Left renal cortex interstitium (tissue), 4 donors: ENCODE data around the gene RGS7. TPM values are rescaled to one million over a fixed set of nuclear protein-coding genes. Genes with fewer than 3 reads are reported as not detected.
"Not testable (repeated sequence)": the region's sequence is repeated elsewhere in the genome, so short reads cannot be mapped to it uniquely, and the experiment has no call there.

ENCODE experiments used
- DNase-seq, 4 donors: peaks; one replicate each; pipeline ENCODE4 v3.0.0-alpha.2; 2013; ENCODE audit warnings: low read depth in 4 of 4, low spot score in 2 of 4, missing footprints in 1 of 4
- polyA plus RNA-seq, 4 donors: library from polyadenylated mRNA; unstranded; fragments of 120-200 nt; gene quantifications; one replicate each; pipeline ENCODE4 v1.2.1, GENCODE V29; 2013; ENCODE audit not compliant: insufficient read length in 4 of 4

Gene RGS7
- polyA plus RNA-seq, 4 donors: 4.9 to 6.4 (median 6.0) TPM

GRCh38 chr1:241217516-241217915 lies 139.5 kb downstream of the RGS7 start:
- DNase-seq: no peak

- DNase-seq: no peak
Measured at GRCh38 chr1:241215683-241216082, 141.3 kb downstream of the RGS7 start.

- no peak for DNase-seq
Measured at GRCh38 chr1:241215203-241215602, 141.8 kb downstream of the RGS7 start.

- no peak for DNase-seq
Measured at GRCh38 chr1:241213139-241213538, 143.9 kb downstream of the RGS7 start.

- no peak for DNase-seq
Measured at GRCh38 chr1:241212628-241213027, 144.4 kb downstream of the RGS7 start.

GRCh38 chr1:241208910-241209379 lies 148.1 kb downstream of the RGS7 start:
- DNase-seq: no peak

- no peak for DNase-seq
Measured at GRCh38 chr1:241203817-241204216, 153.2 kb downstream of the RGS7 start.

- DNase-seq: peak in 2 of 4 donors; percentile 6 to 23
Measured at GRCh38 chr1:241202401-241202800, 154.6 kb downstream of the RGS7 start.

GRCh38 chr1:241186716-241187115 lies 170.3 kb downstream of the RGS7 start:
- DNase-seq: no peak

- DNase-seq: no peak
Measured at GRCh38 chr1:241181971-241182370, 175.0 kb downstream of the RGS7 start.

- DNase-seq: no peak
Measured at GRCh38 chr1:241181471-241181870, 175.5 kb downstream of the RGS7 start.

GRCh38 chr1:241180569-241180968 lies 176.4 kb downstream of the RGS7 start:
- no peak for DNase-seq

- no peak for DNase-seq
Measured at GRCh38 chr1:241177660-241178059, 179.3 kb downstream of the RGS7 start.

GRCh38 chr1:241172486-241172885 lies 184.5 kb downstream of the RGS7 start:
- no peak for DNase-seq

GRCh38 chr1:241171991-241172390 lies 185.0 kb downstream of the RGS7 start:
- DNase-seq: no peak

- no peak for DNase-seq
Measured at GRCh38 chr1:241167121-241167630, 189.8 kb downstream of the RGS7 start.

GRCh38 chr1:241166625-241167024 lies 190.4 kb downstream of the RGS7 start:
- no peak for DNase-seq

- DNase-seq: not testable (repeated sequence)
Measured at GRCh38 chr1:241165256-241165655, 191.7 kb downstream of the RGS7 start.

GRCh38 chr1:241163363-241163762 lies 193.6 kb downstream of the RGS7 start:
- DNase-seq: no peak

- no peak for DNase-seq
Measured at GRCh38 chr1:241161188-241161689, 195.8 kb downstream of the RGS7 start.

- DNase-seq: no peak
Measured at GRCh38 chr1:241157435-241157834, 199.6 kb downstream of the RGS7 start.

GRCh38 chr1:241156231-241156965 lies 200.6 kb downstream of the RGS7 start:
- no peak for DNase-seq
